HL-60 (cell line): ENCODE results near the gene DCAF10.

ENCODE experiments used
- TF ChIP-seq, protein P1 (sequence below): IDR thresholded peaks from one replicate; pipeline ENCODE4 v1.5.1; 2011; ENCODE audit warnings: low read length, control low read depth, inconsistent platforms; ENCODE audit not compliant: insufficient read depth
- TF ChIP-seq, protein P2 (sequence below): IDR thresholded peaks from 2 replicates; pipeline ENCODE4 v1.6.1; 2012; ENCODE audit warnings: low read depth; ENCODE audit not compliant: insufficient replicate concordance

DNA sequence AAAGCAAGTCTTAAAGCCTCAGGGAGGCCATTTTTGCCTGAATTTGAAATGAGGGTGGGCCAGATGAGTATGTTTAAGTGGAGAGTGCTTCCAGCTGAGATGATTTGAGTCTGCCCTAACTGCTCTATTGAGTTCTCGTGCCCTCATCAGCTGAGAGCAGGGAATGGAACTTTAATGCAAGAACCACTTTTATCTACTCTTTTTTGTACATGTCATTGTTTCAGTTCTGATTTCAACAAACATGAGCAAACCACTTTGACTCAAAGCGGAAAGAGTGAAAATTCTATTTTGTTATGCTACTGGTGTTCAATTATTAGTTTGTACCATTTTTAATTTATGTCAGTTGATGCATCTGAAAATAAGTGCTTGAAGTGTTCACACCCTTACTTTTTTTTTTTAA lies 35.8 kb downstream of the DCAF10 start:
- TF ChIP-seq, protein P1, sequence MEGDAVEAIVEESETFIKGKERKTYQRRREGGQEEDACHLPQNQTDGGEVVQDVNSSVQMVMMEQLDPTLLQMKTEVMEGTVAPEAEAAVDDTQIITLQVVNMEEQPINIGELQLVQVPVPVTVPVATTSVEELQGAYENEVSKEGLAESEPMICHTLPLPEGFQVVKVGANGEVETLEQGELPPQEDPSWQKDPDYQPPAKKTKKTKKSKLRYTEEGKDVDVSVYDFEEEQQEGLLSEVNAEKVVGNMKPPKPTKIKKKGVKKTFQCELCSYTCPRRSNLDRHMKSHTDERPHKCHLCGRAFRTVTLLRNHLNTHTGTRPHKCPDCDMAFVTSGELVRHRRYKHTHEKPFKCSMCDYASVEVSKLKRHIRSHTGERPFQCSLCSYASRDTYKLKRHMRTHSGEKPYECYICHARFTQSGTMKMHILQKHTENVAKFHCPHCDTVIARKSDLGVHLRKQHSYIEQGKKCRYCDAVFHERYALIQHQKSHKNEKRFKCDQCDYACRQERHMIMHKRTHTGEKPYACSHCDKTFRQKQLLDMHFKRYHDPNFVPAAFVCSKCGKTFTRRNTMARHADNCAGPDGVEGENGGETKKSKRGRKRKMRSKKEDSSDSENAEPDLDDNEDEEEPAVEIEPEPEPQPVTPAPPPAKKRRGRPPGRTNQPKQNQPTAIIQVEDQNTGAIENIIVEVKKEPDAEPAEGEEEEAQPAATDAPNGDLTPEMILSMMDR: no peak
- TF ChIP-seq, protein P2, sequence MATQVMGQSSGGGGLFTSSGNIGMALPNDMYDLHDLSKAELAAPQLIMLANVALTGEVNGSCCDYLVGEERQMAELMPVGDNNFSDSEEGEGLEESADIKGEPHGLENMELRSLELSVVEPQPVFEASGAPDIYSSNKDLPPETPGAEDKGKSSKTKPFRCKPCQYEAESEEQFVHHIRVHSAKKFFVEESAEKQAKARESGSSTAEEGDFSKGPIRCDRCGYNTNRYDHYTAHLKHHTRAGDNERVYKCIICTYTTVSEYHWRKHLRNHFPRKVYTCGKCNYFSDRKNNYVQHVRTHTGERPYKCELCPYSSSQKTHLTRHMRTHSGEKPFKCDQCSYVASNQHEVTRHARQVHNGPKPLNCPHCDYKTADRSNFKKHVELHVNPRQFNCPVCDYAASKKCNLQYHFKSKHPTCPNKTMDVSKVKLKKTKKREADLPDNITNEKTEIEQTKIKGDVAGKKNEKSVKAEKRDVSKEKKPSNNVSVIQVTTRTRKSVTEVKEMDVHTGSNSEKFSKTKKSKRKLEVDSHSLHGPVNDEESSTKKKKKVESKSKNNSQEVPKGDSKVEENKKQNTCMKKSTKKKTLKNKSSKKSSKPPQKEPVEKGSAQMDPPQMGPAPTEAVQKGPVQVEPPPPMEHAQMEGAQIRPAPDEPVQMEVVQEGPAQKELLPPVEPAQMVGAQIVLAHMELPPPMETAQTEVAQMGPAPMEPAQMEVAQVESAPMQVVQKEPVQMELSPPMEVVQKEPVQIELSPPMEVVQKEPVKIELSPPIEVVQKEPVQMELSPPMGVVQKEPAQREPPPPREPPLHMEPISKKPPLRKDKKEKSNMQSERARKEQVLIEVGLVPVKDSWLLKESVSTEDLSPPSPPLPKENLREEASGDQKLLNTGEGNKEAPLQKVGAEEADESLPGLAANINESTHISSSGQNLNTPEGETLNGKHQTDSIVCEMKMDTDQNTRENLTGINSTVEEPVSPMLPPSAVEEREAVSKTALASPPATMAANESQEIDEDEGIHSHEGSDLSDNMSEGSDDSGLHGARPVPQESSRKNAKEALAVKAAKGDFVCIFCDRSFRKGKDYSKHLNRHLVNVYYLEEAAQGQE: no peak
